Muscle of leg (tissue), 16 donors: ENCODE data around the gene HMGB4. TPM values are rescaled to one million over a fixed set of nuclear protein-coding genes. Genes with fewer than 3 reads are reported as not detected.

ENCODE experiments used
- DNase-seq: peaks from one replicate; pipeline ENCODE4 v3.0.0; 2013
- H3K27ac ChIP-seq: one replicate; pipeline ENCODE4 v1.5.1; 2013; ENCODE audit warnings: mild to moderate bottlenecking, low read length, control low read depth
- H3K27me3 ChIP-seq: one replicate; pipeline ENCODE4 v1.6.1; 2013; ENCODE audit warnings: low read length; ENCODE audit not compliant: control insufficient read depth, insufficient read depth
- H3K36me3 ChIP-seq: one replicate; pipeline ENCODE4 v1.6.1; 2013; ENCODE audit warnings: low read length; ENCODE audit not compliant: control insufficient read depth, insufficient read depth
- H3K4me1 ChIP-seq: one replicate; pipeline ENCODE4 v1.6.1; 2013; ENCODE audit warnings: low read length; ENCODE audit not compliant: control insufficient read depth, insufficient read depth
- H3K4me3 ChIP-seq: one replicate; pipeline ENCODE4 v1.5.1; 2013; ENCODE audit warnings: low read length, control low read depth
- H3K9me3 ChIP-seq: replicated peaks from 2 replicates; pipeline ENCODE4 v1.6.1; 2013; ENCODE audit warnings: low read depth, low read length; ENCODE audit not compliant: control insufficient read depth
- WGBS: methylation state at CpG from one replicate; pipeline ENCODE4 v1.1.5; 2013; ENCODE audit warnings: missing lambda C conversion rate; ENCODE audit not compliant: insufficient coverage; 5-methylcytosine and 5-hydroxymethylcytosine counted together
- long read RNA-seq, 11 donors: transcript quantifications; one replicate each; lab custom pipeline, GENCODE V29; 2026
- polyA plus RNA-seq, 8 donors: library from polyadenylated mRNA; unstranded; fragments of 120-200 nt; gene quantifications; one replicate each; pipeline versions ENCODE4 v1.2.1 to v1.2.3, GENCODE V29; 2013; ENCODE audit warnings: inconsistent platforms in 1 of 8, low replicate concordance in 1 of 8; ENCODE audit not compliant: insufficient read length in 8 of 8, insufficient read depth in 1 of 8
- total RNA-seq: library from RNA; stranded (reverse); fragments of 120-200 nt; gene quantifications from one replicate; pipeline ENCODE4 v1.2.4, GENCODE V29; 2013

Gene HMGB4
- not detected for total RNA-seq
- polyA plus RNA-seq, result not detected
- long read RNA-seq, donor 1, result 0 reads
- long read RNA-seq, donor 2, result 0 reads
- long read RNA-seq, donor 3, result 0 reads
- long read RNA-seq, donor 4, result 0 reads
- long read RNA-seq, donor 5, result 0 reads
- long read RNA-seq, donor 6, result 0 reads
- long read RNA-seq, donor 7, result 0 reads
- long read RNA-seq, donor 8, result 0 reads
- long read RNA-seq, donor 9, result 0 reads
- long read RNA-seq, donor 10, result 0 reads
- long read RNA-seq, donor 11, result 0 reads

- Histone ChIP-seq H3K4me1 (peaks cover 4% of the 10 kb centered on the region), H3K4me3 (no peak within 1 kb of the TSS), H3K27ac (no peak within 1 kb of the TSS), H3K36me3 (no peaks in the 10 kb centered on the region), H3K27me3 (peaks cover 20% of the 10 kb centered on the region), H3K9me3 (peaks cover 3% of the 10 kb centered on the region)
- 71% methylated on average over 2 of the region's 3 CpGs for WGBS
- no peak for DNase-seq
These were observed at the start of gene HMGB4 for GRCh38 chr1:33863779-33864178. Gene HMGB4, plus strand, starts transcription at chr1:33864079. Its CDS starts 113 bp downstream, at chr1:33864192.

- DNase-seq, result no peak
- 100% methylated on average over 1 of the region's 2 CpGs for WGBS
- Histone ChIP-seq H3K4me1 (peaks cover 3% of the 10 kb centered on the region), H3K9me3 (no peaks in the 10 kb centered on the region), H3K36me3 (no peaks in the 10 kb centered on the region), H3K4me3 (no peak overlapping the region), H3K27ac (no peak overlapping the region), H3K27me3 (no peaks in the 10 kb centered on the region)
These were observed 49.7 kb upstream of the HMGB4 start for GRCh38 chr1:33814166-33814565.

GRCh38 chr1:33815061-33815460 lies 48.8 kb upstream of the HMGB4 start:
- H3K27ac ChIP-seq, result no peak overlapping the region
- WGBS, result 67% methylated on average over 1 of the region's 4 CpGs
- H3K36me3 ChIP-seq, result no peaks in the 10 kb centered on the region
- H3K27me3 ChIP-seq, result no peaks in the 10 kb centered on the region
- peaks cover 3% of the 10 kb centered on the region for H3K4me1 ChIP-seq
- DNase-seq, result no peak
- H3K9me3 ChIP-seq, result no peaks in the 10 kb centered on the region
- no peak overlapping the region for H3K4me3 ChIP-seq

GRCh38 chr1:33818071-33818470 lies 45.8 kb upstream of the HMGB4 start:
- H3K9me3 ChIP-seq, result no peaks in the 10 kb centered on the region
- 83% methylated on average over 1 of the region's 3 CpGs for WGBS
- peaks cover 2% of the 10 kb centered on the region for H3K27me3 ChIP-seq
- DNase-seq, result no peak
- no peaks in the 10 kb centered on the region for H3K36me3 ChIP-seq
- H3K27ac ChIP-seq, result no peak overlapping the region
- H3K4me3 ChIP-seq, result no peak overlapping the region
- peaks cover 3% of the 10 kb centered on the region for H3K4me1 ChIP-seq

- WGBS, result 58% methylated on average over 7 of the region's 10 CpGs
- DNase-seq, result no peak
- Histone ChIP-seq H3K27ac (no peak overlapping the region), H3K36me3 (no peaks in the 10 kb centered on the region), H3K4me1 (peaks cover 3% of the 10 kb centered on the region), H3K27me3 (peaks cover 2% of the 10 kb centered on the region), H3K9me3 (no peaks in the 10 kb centered on the region), H3K4me3 (no peak overlapping the region)
These were observed 44.5 kb upstream of the HMGB4 start for GRCh38 chr1:33819290-33819912.

GRCh38 chr1:33819913-33820311 lies 44.0 kb upstream of the HMGB4 start:
- peaks cover 2% of the 10 kb centered on the region for H3K27me3 ChIP-seq
- no peak for DNase-seq
- 45% methylated on average over 5 of the region's 7 CpGs for WGBS

GRCh38 chr1:33820804-33821203 lies 43.1 kb upstream of the HMGB4 start:
- H3K27ac ChIP-seq, result no peak overlapping the region
- peaks cover 3% of the 10 kb centered on the region for H3K4me1 ChIP-seq
- DNase-seq, result no peak
- peaks cover 2% of the 10 kb centered on the region for H3K27me3 ChIP-seq
- H3K9me3 ChIP-seq, result no peaks in the 10 kb centered on the region
- H3K36me3 ChIP-seq, result no peaks in the 10 kb centered on the region
- H3K4me3 ChIP-seq, result no peak overlapping the region
- WGBS, result 90% methylated on average over 2 of the region's 5 CpGs

More at GRCh38 chr1:33819913-33820311, 44.0 kb upstream of the HMGB4 start:
- H3K4me3 ChIP-seq, result no peak overlapping the region
- H3K9me3 ChIP-seq, result no peaks in the 10 kb centered on the region
- H3K27ac ChIP-seq, result no peak overlapping the region
- H3K4me1 ChIP-seq, result peaks cover 3% of the 10 kb centered on the region
- H3K36me3 ChIP-seq, result no peaks in the 10 kb centered on the region

- H3K4me3 ChIP-seq, result no peak overlapping the region
These were observed 42.6 kb upstream of the HMGB4 start for GRCh38 chr1:33821291-33821690.

GRCh38 chr1:33822396-33822795 lies 41.5 kb upstream of the HMGB4 start:
- no peaks in the 10 kb centered on the region for H3K9me3 ChIP-seq
- WGBS, result 82% methylated on average over 1 of the region's 6 CpGs
- no peak for DNase-seq
- H3K4me1 ChIP-seq, result peaks cover 3% of the 10 kb centered on the region
- H3K36me3 ChIP-seq, result no peaks in the 10 kb centered on the region
- peaks cover 2% of the 10 kb centered on the region for H3K27me3 ChIP-seq
- H3K27ac ChIP-seq, result no peak overlapping the region
- H3K4me3 ChIP-seq, result no peak overlapping the region

More at GRCh38 chr1:33821291-33821690, 42.6 kb upstream of the HMGB4 start:
- Histone ChIP-seq H3K27me3 (peaks cover 2% of the 10 kb centered on the region), H3K9me3 (no peaks in the 10 kb centered on the region), H3K36me3 (no peaks in the 10 kb centered on the region), H3K27ac (no peak overlapping the region), H3K4me1 (peaks cover 3% of the 10 kb centered on the region)
- WGBS, result 95% methylated on average over 2 of the region's 6 CpGs
- DNase-seq, result no peak

GRCh38 chr1:33823401-33823800 lies 40.5 kb upstream of the HMGB4 start:
- no peak overlapping the region for H3K4me3 ChIP-seq
- H3K9me3 ChIP-seq, result no peaks in the 10 kb centered on the region
- no peak overlapping the region for H3K27ac ChIP-seq
- no peaks in the 10 kb centered on the region for H3K36me3 ChIP-seq
- H3K4me1 ChIP-seq, result no peaks in the 10 kb centered on the region
- DNase-seq, result no peak
- peaks cover 2% of the 10 kb centered on the region for H3K27me3 ChIP-seq
- WGBS, result no CpG with 5 or more reads among the region's 2 CpGs
